Panc1 (cell line): Measurements from ENCODE around the gene RASGRF2. TPM values are rescaled to one million over a fixed set of nuclear protein-coding genes. Genes with fewer than 3 reads are reported as not detected.

Source experiments
- ATAC-seq: fragments of 200-7000 bp; cut with Tn5 transposase; 2 replicates; pipeline ENCODE4 v1.9.1; 2020; ENCODE audit warnings: mild to moderate bottlenecking, moderate library complexity
- BruUV-seq: library from RNA; stranded (reverse); fragments of 400-500 nt; replicated peaks from 2 replicates; lab custom pipeline; 2021; lab: Mats Ljungman, UMichigan
- CTCF ChIA-PET: fragments of 300-600 bp; sonication (Branson Sonifier 250); formaldehyde crosslinking; loops from one replicate; lab custom pipeline; 2022; ENCODE audit warnings: antibody characterized with exemption; lab: Charles Lee
- POLR2A ChIA-PET: fragments of 300-600 bp; sonication (Branson Sonifier 250); formaldehyde crosslinking; loops from one replicate; lab custom pipeline; 2022; ENCODE audit warnings: antibody characterized with exemption; lab: Charles Lee
- DNase-seq: peaks from one replicate; pipeline ENCODE4 v3.0.0-alpha.2; 2010; ENCODE audit warnings: low read depth, low spot score
- H3K27ac ChIP-seq: 2 replicates; pipeline ENCODE4 v1.5.1; 2011; ENCODE audit warnings: mild to moderate bottlenecking, low read length, inconsistent platforms
- H3K27me3 ChIP-seq: fragments of 200-500 bp; sonication (Bioruptor generic); 2 replicates; pipeline ENCODE4 v1.6.0; 2014; ENCODE audit warnings: low read length, inconsistent platforms; ENCODE audit not compliant: control insufficient read depth, insufficient read depth
- H3K36me3 ChIP-seq: fragments of 200-500 bp; sonication (Bioruptor generic); 2 replicates; pipeline ENCODE4 v1.5.1; 2014; ENCODE audit warnings: inconsistent platforms, mild to moderate bottlenecking, low read length, moderate library complexity; ENCODE audit not compliant: control insufficient read depth, insufficient read depth
- H3K4me1 ChIP-seq: 2 replicates; pipeline ENCODE4 v1.5.1; 2011; ENCODE audit warnings: inconsistent platforms, mild to moderate bottlenecking, low read length, moderate library complexity; ENCODE audit not compliant: control insufficient read depth, insufficient read depth
- H3K4me3 ChIP-seq, 2 experiments: 2 replicates each; pipeline ENCODE4 v1.5.1; 2011 to 2012; ENCODE audit warnings: low read depth in 2 of 2, low read length in 2 of 2, mild to moderate bottlenecking in 2 of 2, inconsistent platforms in 1 of 2, moderate library complexity in 1 of 2
- H3K9me3 ChIP-seq: fragments of 200-500 bp; sonication (Bioruptor generic); 2 replicates; pipeline ENCODE4 v1.5.1; 2014; ENCODE audit warnings: low read depth, mild to moderate bottlenecking, inconsistent platforms, low read length, moderate library complexity; ENCODE audit not compliant: control insufficient read depth, insufficient read depth
- POLR2AphosphoS5 ChIP-seq: IDR thresholded peaks from 2 replicates; pipeline ENCODE4 v1.6.1; 2012; ENCODE audit warnings: mild to moderate bottlenecking, low read depth, low read length, moderate library complexity
- SIN3A ChIP-seq: IDR thresholded peaks from 2 replicates; pipeline ENCODE4 v1.6.1; 2012; ENCODE audit warnings: low read depth, mild to moderate bottlenecking, low read length, moderate library complexity, borderline replicate concordance; ENCODE audit not compliant: insufficient read depth
- TCF7L2 ChIP-seq: IDR thresholded peaks from 2 replicates; pipeline ENCODE4 v1.6.1; 2011; ENCODE audit warnings: mild to moderate bottlenecking, low read depth, low read length, inconsistent platforms
- in situ Hi-C: cut with HindIII; loops from 2 replicates; pipeline ENCODE4 v1.10.0; 2016; ENCODE audit warnings: low sequenced_read_pairs, low pct_unique_long_range_greater_than_20kb
- intact Hi-C: fragments of 100-400 bp; cut with micrococcal nuclease; formaldehyde crosslinking; loops from one replicate; pipeline ENCODE4 v1.10.0; 2022; ENCODE audit not compliant: unreplicated experiment
- total RNA-seq: library from RNA; stranded (reverse); gene quantifications from one replicate; pipeline ENCODE4 v1.2.1, GENCODE V29; 2021; ENCODE audit not compliant: unreplicated experiment
- TF ChIP-seq, protein P1 (sequence below), 2 experiments: IDR thresholded peaks; 2 replicates each; pipeline ENCODE4 v1.6.1; 2011 to 2012; ENCODE audit warnings: low read depth in 2 of 2, control low read depth in 1 of 2, low read length in 1 of 2, mild to moderate bottlenecking in 1 of 2, moderate library complexity in 1 of 2; ENCODE audit not compliant: insufficient read depth in 1 of 2
- TF ChIP-seq, protein P2 (sequence below): fragments of 450-650 bp; IDR thresholded peaks from 2 replicates; pipeline ENCODE4 v1.5.1; 2017; ENCODE audit warnings: mild to moderate bottlenecking

The RASGRF2 gene
- total RNA-seq, 1 experiment from 2014 or later: 4.7 TPM

- Histone ChIP-seq H3K4me3 (no peak overlapping the region), H3K36me3 (no peaks in the 10 kb centered on the region), H3K27ac (no peak overlapping the region), H3K9me3 (no peaks in the 10 kb centered on the region), H3K4me1 (no peaks in the 10 kb centered on the region), H3K27me3 (peaks cover 2% of the 10 kb centered on the region; the same call in 1 of the 2 replicates)
- DNase-seq: no peak
- in situ Hi-C loops: no loop called here
- no peak for ATAC-seq
- ChIA-PET POLR2A (interaction anchor here (0.7 kb wide), 1 partner anchor 165 kb away, joined by 3 read pairs; no protein-coding TSS in a partner anchor), CTCF (no interaction called here)
- no TSS peak for BruUV-seq
- intact Hi-C loops: no loop called here
- TF ChIP-seq SIN3A (no peak), TCF7L2 (no peak), POLR2AphosphoS5 (no peak)
- TF ChIP-seq, protein P1, sequence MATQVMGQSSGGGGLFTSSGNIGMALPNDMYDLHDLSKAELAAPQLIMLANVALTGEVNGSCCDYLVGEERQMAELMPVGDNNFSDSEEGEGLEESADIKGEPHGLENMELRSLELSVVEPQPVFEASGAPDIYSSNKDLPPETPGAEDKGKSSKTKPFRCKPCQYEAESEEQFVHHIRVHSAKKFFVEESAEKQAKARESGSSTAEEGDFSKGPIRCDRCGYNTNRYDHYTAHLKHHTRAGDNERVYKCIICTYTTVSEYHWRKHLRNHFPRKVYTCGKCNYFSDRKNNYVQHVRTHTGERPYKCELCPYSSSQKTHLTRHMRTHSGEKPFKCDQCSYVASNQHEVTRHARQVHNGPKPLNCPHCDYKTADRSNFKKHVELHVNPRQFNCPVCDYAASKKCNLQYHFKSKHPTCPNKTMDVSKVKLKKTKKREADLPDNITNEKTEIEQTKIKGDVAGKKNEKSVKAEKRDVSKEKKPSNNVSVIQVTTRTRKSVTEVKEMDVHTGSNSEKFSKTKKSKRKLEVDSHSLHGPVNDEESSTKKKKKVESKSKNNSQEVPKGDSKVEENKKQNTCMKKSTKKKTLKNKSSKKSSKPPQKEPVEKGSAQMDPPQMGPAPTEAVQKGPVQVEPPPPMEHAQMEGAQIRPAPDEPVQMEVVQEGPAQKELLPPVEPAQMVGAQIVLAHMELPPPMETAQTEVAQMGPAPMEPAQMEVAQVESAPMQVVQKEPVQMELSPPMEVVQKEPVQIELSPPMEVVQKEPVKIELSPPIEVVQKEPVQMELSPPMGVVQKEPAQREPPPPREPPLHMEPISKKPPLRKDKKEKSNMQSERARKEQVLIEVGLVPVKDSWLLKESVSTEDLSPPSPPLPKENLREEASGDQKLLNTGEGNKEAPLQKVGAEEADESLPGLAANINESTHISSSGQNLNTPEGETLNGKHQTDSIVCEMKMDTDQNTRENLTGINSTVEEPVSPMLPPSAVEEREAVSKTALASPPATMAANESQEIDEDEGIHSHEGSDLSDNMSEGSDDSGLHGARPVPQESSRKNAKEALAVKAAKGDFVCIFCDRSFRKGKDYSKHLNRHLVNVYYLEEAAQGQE (IDR thresholded peaks at IDR 0.05; ENCODE audit: insufficient read depth in 1 of 2, low read depth in 2 of 2, low read length in 1 of 2): no peak
- TF ChIP-seq, protein P2, sequence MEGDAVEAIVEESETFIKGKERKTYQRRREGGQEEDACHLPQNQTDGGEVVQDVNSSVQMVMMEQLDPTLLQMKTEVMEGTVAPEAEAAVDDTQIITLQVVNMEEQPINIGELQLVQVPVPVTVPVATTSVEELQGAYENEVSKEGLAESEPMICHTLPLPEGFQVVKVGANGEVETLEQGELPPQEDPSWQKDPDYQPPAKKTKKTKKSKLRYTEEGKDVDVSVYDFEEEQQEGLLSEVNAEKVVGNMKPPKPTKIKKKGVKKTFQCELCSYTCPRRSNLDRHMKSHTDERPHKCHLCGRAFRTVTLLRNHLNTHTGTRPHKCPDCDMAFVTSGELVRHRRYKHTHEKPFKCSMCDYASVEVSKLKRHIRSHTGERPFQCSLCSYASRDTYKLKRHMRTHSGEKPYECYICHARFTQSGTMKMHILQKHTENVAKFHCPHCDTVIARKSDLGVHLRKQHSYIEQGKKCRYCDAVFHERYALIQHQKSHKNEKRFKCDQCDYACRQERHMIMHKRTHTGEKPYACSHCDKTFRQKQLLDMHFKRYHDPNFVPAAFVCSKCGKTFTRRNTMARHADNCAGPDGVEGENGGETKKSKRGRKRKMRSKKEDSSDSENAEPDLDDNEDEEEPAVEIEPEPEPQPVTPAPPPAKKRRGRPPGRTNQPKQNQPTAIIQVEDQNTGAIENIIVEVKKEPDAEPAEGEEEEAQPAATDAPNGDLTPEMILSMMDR: no peak
Observed at GRCh38 chr5:81132381-81132780, 172.2 kb downstream of the RASGRF2 start.

- no TSS peak for BruUV-seq
- ATAC-seq (no peak), DNase-seq (no peak)
- Histone ChIP-seq H3K36me3 (no peaks in the 10 kb centered on the region), H3K4me3 (no peak overlapping the region), H3K4me1 (no peaks in the 10 kb centered on the region), H3K27ac (no peak overlapping the region), H3K9me3 (no peaks in the 10 kb centered on the region), H3K27me3 (peaks cover 2% of the 10 kb centered on the region; the same call in 1 of the 2 replicates)
- TF ChIP-seq TCF7L2: no peak
- no peak for TF ChIP-seq SIN3A
- TF ChIP-seq, protein P2: no peak
- TF ChIP-seq, protein P1 (IDR thresholded peaks at IDR 0.05; ENCODE audit: insufficient read depth in 1 of 2, low read depth in 2 of 2, low read length in 1 of 2): no peak
- no peak for TF ChIP-seq POLR2AphosphoS5
- in situ Hi-C loops (no loop called here), intact Hi-C loops (no loop called here)
- POLR2A ChIA-PET: no interaction called here
- CTCF ChIA-PET: no interaction called here
Observed at GRCh38 chr5:81134066-81134465, 173.9 kb downstream of the RASGRF2 start.
